ENCODE data around the gene CTXN2. TPM values are rescaled to one million over a fixed set of nuclear protein-coding genes. Genes with fewer than 3 reads are reported as not detected.

The CTXN2 gene
- polyA plus RNA-seq (2013) = not detected

- CTCF ChIA-PET = no interaction called here
- no peaks in the 10 kb centered on the region for H3K36me3 ChIP-seq (ENCODE audit: control insufficient read depth in 4 of 4, insufficient read depth in 4 of 4, low read length in 3 of 4)
- peaks cover 8 to 35% (median 19%) of the 10 kb centered on the region in 5 experiments for H3K27me3 ChIP-seq (replicated peaks in 2 of 5; ENCODE audit: control insufficient read depth in 4 of 5, insufficient read depth in 5 of 5, low read length in 4 of 5)
- POLR2A ChIA-PET = no interaction called here
- WGBS (ENCODE audit: insufficient coverage) = 10% methylated on average over 28 of the region's 31 CpGs
- H3K9me3 ChIP-seq (ENCODE audit: control extremely low read depth in 1 of 5, control insufficient read depth in 4 of 5, insufficient read depth in 2 of 5, low read depth in 1 of 5, low read length in 4 of 5) = peaks cover 0 to 6% (median 2%) of the 10 kb centered on the region in 5 experiments
- peak in 2 of 3 donors; percentile 3 to 6 for DNase-seq
- H3K27ac ChIP-seq (ENCODE audit: insufficient read depth in 1 of 2, low read depth in 1 of 2, low read length in 2 of 2, poor library complexity in 1 of 2, severe bottlenecking in 2 of 2) = no peak within 1 kb of the TSS
- H3K4me1 ChIP-seq (ENCODE audit: control extremely low read depth in 1 of 4, control insufficient read depth in 4 of 4, insufficient read depth in 4 of 4, low read length in 3 of 4) = peaks cover 0 to 8% (median 4%) of the 10 kb centered on the region in 4 experiments
- peak within 1 kb of the TSS in 2 of 7 experiments; percentile 8 to 40 for H3K4me3 ChIP-seq (ENCODE audit: control insufficient read depth in 1 of 7, extremely low read depth in 1 of 7, insufficient read depth in 4 of 7, low read depth in 2 of 7, low read length in 6 of 7)
Measured at GRCh38 chr15:48191574-48192225, at the start of gene CTXN2. Gene CTXN2, plus strand, starts transcription at chr15:48191665. Its CDS starts 9,636 bp downstream, at chr15:48201301.

- POLR2A ChIA-PET = interaction anchor here (0.8 kb wide), 1 partner anchor 641 kb away, joined by 3 read pairs; no protein-coding TSS in a partner anchor
- H3K4me3 ChIP-seq (ENCODE audit: control insufficient read depth in 1 of 7, extremely low read depth in 1 of 7, insufficient read depth in 4 of 7, low read depth in 2 of 7, low read length in 6 of 7) = no peak overlapping the region
- no peaks in the 10 kb centered on the region for H3K9me3 ChIP-seq (ENCODE audit: control extremely low read depth in 1 of 5, control insufficient read depth in 4 of 5, insufficient read depth in 2 of 5, low read depth in 1 of 5, low read length in 4 of 5)
- CTCF ChIA-PET = no interaction called here
- H3K4me1 ChIP-seq (ENCODE audit: control extremely low read depth in 1 of 4, control insufficient read depth in 4 of 4, insufficient read depth in 4 of 4, low read length in 3 of 4) = peaks cover 0 to 5% (median 0%) of the 10 kb centered on the region in 4 experiments
- DNase-seq = no peak
- H3K27ac ChIP-seq (ENCODE audit: insufficient read depth in 1 of 2, low read depth in 1 of 2, low read length in 2 of 2, poor library complexity in 1 of 2, severe bottlenecking in 2 of 2) = no peak overlapping the region
- H3K36me3 ChIP-seq (ENCODE audit: control insufficient read depth in 4 of 4, insufficient read depth in 4 of 4, low read length in 3 of 4) = peaks cover 2 to 20% (median 5%) of the 10 kb centered on the region in 4 experiments
- no peaks in the 10 kb centered on the region for H3K27me3 ChIP-seq (replicated peaks in 2 of 5; ENCODE audit: control insufficient read depth in 4 of 5, insufficient read depth in 5 of 5, low read length in 4 of 5)
- no CpG with 5 or more reads among the region's 1 CpG for WGBS (ENCODE audit: insufficient coverage)
Measured at GRCh38 chr15:48143856-48144255, 47.6 kb upstream of the CTXN2 start.

GRCh38 chr15:48144889-48145288 is 46.6 kb upstream of the CTXN2 start:
- Histone ChIP-seq H3K27ac (ENCODE audit: insufficient read depth in 1 of 2, low read depth in 1 of 2, low read length in 2 of 2, poor library complexity in 1 of 2, severe bottlenecking in 2 of 2) (no peak overlapping the region), H3K9me3 (ENCODE audit: control extremely low read depth in 1 of 5, control insufficient read depth in 4 of 5, insufficient read depth in 2 of 5, low read depth in 1 of 5, low read length in 4 of 5) (no peaks in the 10 kb centered on the region), H3K4me1 (ENCODE audit: control extremely low read depth in 1 of 4, control insufficient read depth in 4 of 4, insufficient read depth in 4 of 4, low read length in 3 of 4) (peaks cover 0 to 5% (median 0%) of the 10 kb centered on the region in 4 experiments), H3K4me3 (ENCODE audit: control insufficient read depth in 1 of 7, extremely low read depth in 1 of 7, insufficient read depth in 4 of 7, low read depth in 2 of 7, low read length in 6 of 7) (no peak overlapping the region), H3K27me3 (replicated peaks in 2 of 5; ENCODE audit: control insufficient read depth in 4 of 5, insufficient read depth in 5 of 5, low read length in 4 of 5) (no peaks in the 10 kb centered on the region), H3K36me3 (ENCODE audit: control insufficient read depth in 4 of 4, insufficient read depth in 4 of 4, low read length in 3 of 4) (peaks cover 3 to 24% (median 8%) of the 10 kb centered on the region in 4 experiments)
- no CpG with 5 or more reads among the region's 1 CpG for WGBS (ENCODE audit: insufficient coverage)
- ChIA-PET POLR2A (no interaction called here), CTCF (no interaction called here)
- DNase-seq = peak in 2 of 3 donors; percentile 5 to 20

DNA sequence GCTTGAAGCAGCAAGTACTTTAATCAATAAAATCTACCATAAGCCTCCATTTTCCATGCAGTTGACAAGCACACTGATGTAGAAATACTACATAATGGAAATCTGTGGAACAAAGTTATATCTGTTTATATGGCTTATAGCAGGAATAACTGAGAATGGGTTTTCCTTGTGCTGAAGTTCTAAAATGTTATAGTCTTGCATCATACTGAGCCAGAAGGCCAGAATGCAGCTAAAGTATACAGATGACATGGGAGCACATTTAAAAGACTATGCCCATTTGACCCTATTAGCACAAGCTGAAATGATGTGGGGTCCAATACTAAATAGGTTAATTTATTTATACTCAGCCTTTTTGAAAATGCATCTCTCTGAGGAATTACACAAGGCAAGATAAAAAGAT is 45.5 kb upstream of the CTXN2 start:
- POLR2A ChIA-PET = no interaction called here
- H3K4me3 ChIP-seq (ENCODE audit: control insufficient read depth in 1 of 7, extremely low read depth in 1 of 7, insufficient read depth in 4 of 7, low read depth in 2 of 7, low read length in 6 of 7) = no peak overlapping the region
- no peaks in the 10 kb centered on the region for H3K9me3 ChIP-seq (ENCODE audit: control extremely low read depth in 1 of 5, control insufficient read depth in 4 of 5, insufficient read depth in 2 of 5, low read depth in 1 of 5, low read length in 4 of 5)
- CTCF ChIA-PET = no interaction called here
- peaks cover 0 to 5% (median 0%) of the 10 kb centered on the region in 4 experiments for H3K4me1 ChIP-seq (ENCODE audit: control extremely low read depth in 1 of 4, control insufficient read depth in 4 of 4, insufficient read depth in 4 of 4, low read length in 3 of 4)
- no peak for DNase-seq
- H3K36me3 ChIP-seq (ENCODE audit: control insufficient read depth in 4 of 4, insufficient read depth in 4 of 4, low read length in 3 of 4) = peaks cover 3 to 26% (median 10%) of the 10 kb centered on the region in 4 experiments
- H3K27me3 ChIP-seq (replicated peaks in 2 of 5; ENCODE audit: control insufficient read depth in 4 of 5, insufficient read depth in 5 of 5, low read length in 4 of 5) = no peaks in the 10 kb centered on the region
- H3K27ac ChIP-seq (ENCODE audit: insufficient read depth in 1 of 2, low read depth in 1 of 2, low read length in 2 of 2, poor library complexity in 1 of 2, severe bottlenecking in 2 of 2) = no peak overlapping the region

DNA sequence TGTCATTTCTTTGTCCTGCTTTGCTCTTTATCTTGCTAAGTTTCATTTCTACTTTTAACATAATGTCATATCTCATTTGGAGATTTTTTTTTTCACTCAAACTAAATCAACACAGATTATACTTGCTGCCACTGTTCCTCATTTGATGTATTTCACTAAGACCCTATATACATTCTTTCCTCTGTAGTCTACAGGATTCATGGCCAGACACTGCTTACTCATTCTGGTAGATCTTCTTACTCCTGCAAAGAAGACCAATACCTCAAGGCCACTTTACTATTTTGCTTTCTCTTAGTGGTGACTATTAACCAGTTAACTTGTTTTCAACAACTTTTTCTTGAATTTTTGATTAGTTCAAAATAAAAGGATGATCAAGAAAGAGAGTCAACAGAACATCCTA is 44.1 kb upstream of the CTXN2 start:
- CTCF ChIA-PET = no interaction called here
- Histone ChIP-seq H3K9me3 (ENCODE audit: control extremely low read depth in 1 of 5, control insufficient read depth in 4 of 5, insufficient read depth in 2 of 5, low read depth in 1 of 5, low read length in 4 of 5) (no peaks in the 10 kb centered on the region), H3K27me3 (replicated peaks in 2 of 5; ENCODE audit: control insufficient read depth in 4 of 5, insufficient read depth in 5 of 5, low read length in 4 of 5) (no peaks in the 10 kb centered on the region), H3K36me3 (ENCODE audit: control insufficient read depth in 4 of 4, insufficient read depth in 4 of 4, low read length in 3 of 4) (peaks cover 6 to 27% (median 16%) of the 10 kb centered on the region in 4 experiments), H3K4me3 (ENCODE audit: control insufficient read depth in 1 of 7, extremely low read depth in 1 of 7, insufficient read depth in 4 of 7, low read depth in 2 of 7, low read length in 6 of 7) (no peak overlapping the region), H3K4me1 (ENCODE audit: control extremely low read depth in 1 of 4, control insufficient read depth in 4 of 4, insufficient read depth in 4 of 4, low read length in 3 of 4) (peaks cover 0 to 5% (median 0%) of the 10 kb centered on the region in 4 experiments), H3K27ac (ENCODE audit: insufficient read depth in 1 of 2, low read depth in 1 of 2, low read length in 2 of 2, poor library complexity in 1 of 2, severe bottlenecking in 2 of 2) (no peak overlapping the region)
- no peak for DNase-seq
- POLR2A ChIA-PET = no interaction called here

DNA sequence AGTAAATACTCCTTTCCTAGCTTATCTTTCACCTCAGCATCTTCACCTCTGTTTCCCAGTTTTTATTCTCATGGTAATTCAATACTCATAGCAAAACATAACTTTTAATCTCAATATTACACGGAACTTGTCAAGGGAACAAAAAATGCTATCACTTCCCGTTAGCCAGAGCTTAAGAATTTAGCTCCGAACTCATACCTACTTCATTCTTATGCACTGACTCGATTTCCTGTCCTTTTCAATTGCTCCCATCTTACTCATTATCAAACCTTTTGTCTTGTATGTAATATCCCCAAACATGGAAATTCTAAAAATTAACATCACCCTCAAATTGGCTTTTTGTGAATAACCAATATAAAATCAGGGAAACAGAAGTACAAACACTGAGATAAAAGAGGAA is 41.6 kb upstream of the CTXN2 start:
- H3K36me3 ChIP-seq (ENCODE audit: control insufficient read depth in 4 of 4, insufficient read depth in 4 of 4, low read length in 3 of 4) = peaks cover 8 to 39% (median 18%) of the 10 kb centered on the region in 4 experiments
- H3K4me3 ChIP-seq (ENCODE audit: control insufficient read depth in 1 of 7, extremely low read depth in 1 of 7, insufficient read depth in 4 of 7, low read depth in 2 of 7, low read length in 6 of 7) = no peak overlapping the region
- no peaks in the 10 kb centered on the region for H3K4me1 ChIP-seq (ENCODE audit: control extremely low read depth in 1 of 4, control insufficient read depth in 4 of 4, insufficient read depth in 4 of 4, low read length in 3 of 4)
- H3K27me3 ChIP-seq (replicated peaks in 2 of 5; ENCODE audit: control insufficient read depth in 4 of 5, insufficient read depth in 5 of 5, low read length in 4 of 5) = no peaks in the 10 kb centered on the region
- POLR2A ChIA-PET = no interaction called here
- CTCF ChIA-PET = interaction anchor here (0.9 kb wide), 1 partner anchor 14 kb away, joined by 3 read pairs; no protein-coding TSS in a partner anchor
- no peak overlapping the region for H3K27ac ChIP-seq (ENCODE audit: insufficient read depth in 1 of 2, low read depth in 1 of 2, low read length in 2 of 2, poor library complexity in 1 of 2, severe bottlenecking in 2 of 2)
- WGBS (ENCODE audit: insufficient coverage) = 97% methylated on average over 4 of the region's 4 CpGs
- DNase-seq = no peak
- H3K9me3 ChIP-seq (ENCODE audit: control extremely low read depth in 1 of 5, control insufficient read depth in 4 of 5, insufficient read depth in 2 of 5, low read depth in 1 of 5, low read length in 4 of 5) = no peaks in the 10 kb centered on the region

DNA sequence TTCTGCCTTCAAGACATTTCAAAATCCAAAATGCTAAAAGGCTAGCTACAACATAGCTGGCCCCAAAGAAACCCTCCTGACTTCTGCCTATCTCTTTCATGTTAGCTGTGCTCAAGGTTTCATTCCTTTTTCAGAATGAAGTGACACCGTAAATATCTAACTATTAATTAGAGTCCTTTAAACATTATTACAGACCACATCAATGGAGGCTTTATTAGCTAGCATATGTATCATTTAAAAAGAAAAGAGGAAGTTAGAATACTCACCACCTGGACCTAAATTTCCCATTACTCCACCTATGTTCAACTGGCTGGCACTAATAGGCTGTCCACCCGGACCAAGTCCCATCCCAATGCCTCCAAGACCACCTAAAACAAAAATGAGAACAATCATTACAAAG is 37.9 kb upstream of the CTXN2 start:
- no peak overlapping the region for H3K4me3 ChIP-seq (ENCODE audit: control insufficient read depth in 1 of 7, extremely low read depth in 1 of 7, insufficient read depth in 4 of 7, low read depth in 2 of 7, low read length in 6 of 7)
- H3K27ac ChIP-seq (ENCODE audit: insufficient read depth in 1 of 2, low read depth in 1 of 2, low read length in 2 of 2, poor library complexity in 1 of 2, severe bottlenecking in 2 of 2) = no peak overlapping the region
- no peak for DNase-seq
- no peaks in the 10 kb centered on the region for H3K27me3 ChIP-seq (replicated peaks in 2 of 5; ENCODE audit: control insufficient read depth in 4 of 5, insufficient read depth in 5 of 5, low read length in 4 of 5)
- 80% methylated on average over 1 of the region's 2 CpGs for WGBS (ENCODE audit: insufficient coverage)
- peaks cover 15 to 39% (median 18%) of the 10 kb centered on the region in 4 experiments for H3K36me3 ChIP-seq (ENCODE audit: control insufficient read depth in 4 of 4, insufficient read depth in 4 of 4, low read length in 3 of 4)
- no peaks in the 10 kb centered on the region for H3K4me1 ChIP-seq (ENCODE audit: control extremely low read depth in 1 of 4, control insufficient read depth in 4 of 4, insufficient read depth in 4 of 4, low read length in 3 of 4)
- H3K9me3 ChIP-seq (ENCODE audit: control extremely low read depth in 1 of 5, control insufficient read depth in 4 of 5, insufficient read depth in 2 of 5, low read depth in 1 of 5, low read length in 4 of 5) = no peaks in the 10 kb centered on the region
- ChIA-PET CTCF (interaction anchor here (0.7 kb wide), 1 partner anchor 17 kb away, joined by 3 read pairs; no protein-coding TSS in a partner anchor), POLR2A (no interaction called here)
